Measurements from ENCODE around the gene SPRR3. TPM values are rescaled to one million over a fixed set of nuclear protein-coding genes. Genes with fewer than 3 reads are reported as not detected.

The SPRR3 gene
- total RNA-seq, 4 donors from 2014 or later = 7,283 to 22,357 (median 8,768) TPM

GRCh38 chr1:153028766-153029165 lies 27.2 kb downstream of the SPRR3 start:
- Histone ChIP-seq H3K36me3 (no peaks in the 10 kb centered on the region), H3K27me3 (no peaks in the 10 kb centered on the region), H3K4me1 (peaks cover 0 to 33% (median 4%) of the 10 kb centered on the region in 3 donors), H3K27ac (no peak overlapping the region), H3K9me3 (no peaks in the 10 kb centered on the region), H3K4me3 (no peak overlapping the region)
- no peak for DNase-seq
- WGBS, 2 donors = 61 to 83% methylated on average over 1 of the region's 1 CpG
- intact Hi-C loops (cut with DNase I) = no loop called here
- no peak for TF ChIP-seq POLR2A (IDR thresholded peaks at IDR 0.05)
- TF ChIP-seq CTCF (IDR thresholded peaks at IDR 0.05) = no peak

GRCh38 chr1:153030895-153031294 lies 29.3 kb downstream of the SPRR3 start, which contains the start of gene SPRR1B:
Gene SPRR1B (plus strand): TSS chr1:153031203. CDS start chr1:153032346, 1,143 bp downstream.
- H3K27ac ChIP-seq = peak within 1 kb of the TSS; percentile 55 to 67 (median 58)

GRCh38 chr1:153032073-153032472 lies 30.5 kb downstream of the SPRR3 start:
- no peaks in the 10 kb centered on the region for H3K36me3 ChIP-seq
- DNase-seq = no peak
- peak overlapping the region in 3 of 4 donors; percentile 8 to 41 (median 24) for H3K4me3 ChIP-seq
- TF ChIP-seq CTCF (IDR thresholded peaks at IDR 0.05) = no peak
- TF ChIP-seq POLR2A (IDR thresholded peaks at IDR 0.05) = no peak
- no peaks in the 10 kb centered on the region for H3K27me3 ChIP-seq
- H3K27ac ChIP-seq = peak overlapping the region; percentile 55 to 67 (median 58)
- intact Hi-C loops (cut with DNase I) = no loop called here
- H3K4me1 ChIP-seq = peaks cover 0 to 39% (median 4%) of the 10 kb centered on the region in 3 donors
- no peaks in the 10 kb centered on the region for H3K9me3 ChIP-seq

More at GRCh38 chr1:153030895-153031294, 29.3 kb downstream of the SPRR3 start, which contains the start of gene SPRR1B:
- Histone ChIP-seq H3K4me1 (peaks cover 0 to 39% (median 4%) of the 10 kb centered on the region in 3 donors), H3K36me3 (no peaks in the 10 kb centered on the region), H3K4me3 (peak within 1 kb of the TSS in 3 of 4 donors; percentile 8 to 41 (median 24)), H3K9me3 (no peaks in the 10 kb centered on the region), H3K27me3 (no peaks in the 10 kb centered on the region)
- TF ChIP-seq CTCF (IDR thresholded peaks at IDR 0.05) = no peak
- no peak for TF ChIP-seq POLR2A (IDR thresholded peaks at IDR 0.05)
- no peak for DNase-seq
- intact Hi-C loops (cut with DNase I) = no loop called here

- H3K4me3 ChIP-seq = peak overlapping the region in 2 of 4 donors; percentile 24 to 41
- intact Hi-C loops (cut with DNase I) = no loop called here
Measured at GRCh38 chr1:153032677-153033308, 31.2 kb downstream of the SPRR3 start.

More at GRCh38 chr1:153032677-153033308, 31.2 kb downstream of the SPRR3 start:
- H3K27ac ChIP-seq = peak overlapping the region; percentile 66 to 75 (median 69)
- TF ChIP-seq POLR2A (IDR thresholded peaks at IDR 0.05) (no peak), CTCF (IDR thresholded peaks at IDR 0.05) (peak in 5 of 6 experiments; percentile 24 to 62 (median 45))
- H3K4me1 ChIP-seq = peaks cover 0 to 39% (median 4%) of the 10 kb centered on the region in 3 donors
- no peaks in the 10 kb centered on the region for H3K27me3 ChIP-seq
- H3K36me3 ChIP-seq = no peaks in the 10 kb centered on the region
- H3K9me3 ChIP-seq = no peaks in the 10 kb centered on the region
- WGBS, 2 donors = 18 to 53% methylated on average over 2 to 3 of the region's 3 CpGs
- no peak for DNase-seq

Measured in esophagus squamous epithelium (tissue), 5 donors.